HG03175 (cell line): ENCODE data around the gene SLC51B.
"Not testable (repeated sequence)": the region's sequence is repeated elsewhere in the genome, so short reads cannot be mapped to it uniquely, and the experiment has no call there.

Experiments used
- ATAC-seq: cut with Tn5 transposase; IDR thresholded peaks from one replicate; pipeline ENCODE4 v1.9.1; 2021; ENCODE audit warnings: mild to moderate bottlenecking, moderate library complexity; ENCODE audit not compliant: unreplicated experiment

Gene SLC51B

DNA sequence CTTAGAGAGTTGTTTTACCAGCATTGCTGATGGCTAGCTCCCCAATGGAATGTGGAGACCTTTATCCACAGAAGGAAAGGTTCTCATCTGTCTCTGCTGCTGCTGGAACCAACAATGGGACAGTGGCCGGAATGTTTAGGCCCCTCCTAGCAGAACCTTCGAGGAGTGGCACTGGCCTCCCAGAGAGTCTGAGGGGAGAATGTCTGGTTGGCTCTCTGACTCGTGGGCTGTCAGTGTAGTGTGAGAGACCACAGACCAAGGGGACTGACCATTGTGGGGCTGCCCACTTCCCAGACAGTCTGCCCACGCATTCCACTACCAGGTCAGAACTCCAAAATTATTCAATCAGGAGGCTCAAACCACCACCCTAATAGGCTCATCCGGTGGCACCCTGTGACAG lies 17.5 kb downstream of the SLC51B start:
- no peak for ATAC-seq

DNA sequence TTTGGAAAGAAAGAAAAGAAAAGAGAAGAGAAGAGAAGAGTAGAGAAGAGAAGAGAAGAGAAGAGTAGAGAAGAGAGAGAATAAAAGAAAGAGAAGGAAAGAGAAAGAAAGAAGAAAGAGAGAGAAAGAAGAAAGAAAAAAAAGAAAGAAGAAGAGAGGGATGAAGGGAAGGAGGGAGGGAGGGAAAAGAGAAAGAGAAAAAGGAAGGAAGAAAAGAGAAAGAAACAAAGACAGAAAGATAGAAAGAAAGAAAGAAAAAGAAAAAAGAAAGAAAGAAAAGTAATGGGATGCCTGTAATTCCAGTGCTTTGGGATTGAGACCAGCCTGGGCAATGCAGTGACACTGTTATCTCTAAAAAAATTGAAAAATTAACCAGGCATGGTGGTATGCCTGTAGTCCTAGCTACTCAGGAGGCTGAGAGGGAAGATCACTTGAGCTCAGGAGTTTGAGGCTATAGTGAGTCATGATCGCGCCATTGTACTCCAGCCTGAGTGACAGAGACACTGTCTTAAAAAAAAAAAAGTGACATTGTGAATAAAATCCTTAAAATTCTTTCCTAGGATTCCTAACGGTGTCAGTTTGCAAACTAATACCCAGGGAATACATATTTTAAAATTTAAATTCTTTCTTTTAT lies 20.9 kb downstream of the SLC51B start:
- no peak for ATAC-seq

DNA sequence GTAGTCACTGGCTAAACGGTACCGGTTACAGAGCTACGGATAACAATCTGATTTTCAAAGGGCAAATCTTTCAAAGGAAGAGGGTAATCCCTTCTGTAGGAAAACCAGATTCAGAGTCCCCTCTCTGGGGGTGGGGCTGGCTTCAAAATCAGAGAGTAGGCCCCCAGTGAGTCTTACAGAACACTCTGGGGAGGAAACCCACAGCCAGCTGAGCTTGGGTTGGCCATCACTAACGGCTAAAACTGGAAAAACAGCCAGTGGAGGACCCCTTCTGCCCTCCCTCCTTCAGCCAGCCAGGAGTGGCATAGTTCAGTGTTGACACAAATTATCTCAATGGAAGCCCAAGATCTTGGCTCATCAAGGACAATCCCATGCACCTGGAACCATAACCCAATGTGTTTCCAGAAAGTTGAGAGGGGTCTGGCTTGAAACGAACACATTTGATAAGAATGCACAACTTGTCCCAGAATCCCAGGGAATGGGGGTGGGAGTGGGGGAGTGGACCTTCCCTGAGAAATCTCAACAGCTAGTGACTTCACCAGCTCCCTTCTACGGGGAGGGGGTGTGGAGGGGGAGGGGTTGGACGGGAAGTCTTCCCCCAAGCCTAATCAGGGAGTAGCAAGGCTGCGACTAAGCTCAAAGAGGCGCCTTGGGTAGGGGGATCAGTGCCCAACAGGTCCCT lies 21.6 kb downstream of the SLC51B start:
- no peak for ATAC-seq

DNA sequence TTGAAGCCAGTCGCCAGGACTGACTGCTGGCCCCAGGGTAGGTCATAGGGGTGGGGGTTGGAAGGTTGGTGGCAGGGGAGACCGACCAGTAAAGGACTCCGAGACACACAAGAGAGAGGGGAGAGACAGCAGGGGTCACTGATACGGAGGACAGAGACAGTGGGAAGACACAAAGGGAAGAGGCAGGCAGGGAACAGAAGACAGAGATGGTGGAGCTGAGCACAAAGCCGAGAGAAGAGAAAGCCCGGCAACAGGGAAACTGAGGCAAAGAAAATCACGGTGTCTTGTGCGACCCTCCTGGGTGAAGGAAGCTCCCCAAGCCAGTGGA lies 22.1 kb downstream of the SLC51B start:
- no peak for ATAC-seq

DNA sequence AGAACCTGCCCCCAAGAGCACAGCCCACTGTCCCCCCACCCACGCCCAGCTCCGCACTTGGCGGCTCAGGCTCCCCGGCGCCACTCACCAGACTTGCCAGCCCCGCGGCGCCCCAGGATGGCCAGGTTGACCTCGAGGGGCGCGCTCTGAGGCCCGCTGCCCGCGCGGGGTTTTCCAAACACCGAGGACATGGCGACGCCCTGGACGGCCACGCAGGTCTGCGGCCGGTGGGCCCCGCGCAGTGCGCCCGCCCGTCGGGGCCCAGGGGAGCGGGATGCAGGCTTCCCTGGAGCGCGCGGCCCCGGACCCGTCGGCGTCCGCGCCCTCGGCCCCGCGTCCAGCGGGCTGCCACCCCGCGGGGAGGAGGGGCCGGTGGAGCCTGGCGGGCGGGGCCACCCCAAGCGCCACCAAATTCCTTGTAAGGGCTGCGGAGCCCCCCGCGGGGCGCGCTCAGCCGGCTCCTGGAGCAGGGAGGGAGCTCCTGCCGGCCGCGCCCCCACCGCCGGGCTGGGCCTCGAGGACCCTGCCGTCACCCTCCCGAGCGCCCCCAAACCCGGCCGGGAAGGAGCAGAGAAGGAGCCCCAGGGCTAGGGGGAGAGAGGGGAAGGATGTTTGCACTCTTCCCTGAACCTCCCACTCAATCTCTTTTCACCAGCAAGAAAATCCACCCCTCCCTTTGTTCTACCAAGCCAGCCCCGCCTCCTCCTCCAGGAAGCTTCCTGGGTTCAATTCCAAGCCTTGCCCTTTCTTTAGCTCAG lies 22.6 kb downstream of the SLC51B start, which contains the start of gene RASL12:
RASL12 (minus strand) TSS at position 347 of the 758 bp plus-strand sequence; CDS start at position 191, 156 bp downstream.
- no peak for ATAC-seq

DNA sequence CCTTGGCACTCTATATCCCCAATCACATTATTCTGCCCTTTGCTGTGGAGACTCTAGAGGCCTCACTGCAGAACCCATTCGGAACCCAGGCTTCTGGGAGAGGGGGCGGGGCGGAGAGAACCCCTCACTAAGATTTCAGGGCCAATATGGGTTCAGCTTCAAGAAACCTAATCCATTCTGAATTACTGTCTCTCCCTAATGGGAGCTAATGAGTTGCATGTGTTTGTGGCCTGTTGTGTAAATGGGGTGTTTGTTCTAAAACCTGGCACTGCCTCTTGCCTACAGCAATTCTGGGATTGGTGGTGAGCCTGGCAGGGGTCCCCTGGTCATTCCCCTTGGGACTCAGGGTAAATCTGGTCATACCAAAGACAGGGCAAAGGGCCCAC lies 23.2 kb downstream of the SLC51B start:
- no peak for ATAC-seq

DNA sequence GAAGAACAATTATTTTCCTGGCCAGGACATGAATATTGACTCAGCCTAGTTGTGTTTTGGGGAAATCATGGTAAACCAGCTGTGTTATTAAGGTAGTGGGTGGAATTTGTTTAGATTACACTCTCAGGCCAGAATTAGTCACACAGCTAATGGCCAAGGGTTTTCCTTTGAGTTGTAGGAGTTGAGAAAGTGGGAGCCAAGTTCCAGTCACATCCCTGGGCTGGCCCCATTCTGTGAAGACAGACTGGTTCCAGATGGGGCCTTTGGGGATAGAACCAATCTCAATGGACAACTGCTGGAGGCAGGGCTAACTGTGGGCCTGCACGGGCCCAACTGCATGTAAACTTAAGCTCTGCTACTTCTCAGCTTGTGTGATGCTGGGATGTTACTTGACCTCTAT lies 24.0 kb downstream of the SLC51B start:
- no peak for ATAC-seq

DNA sequence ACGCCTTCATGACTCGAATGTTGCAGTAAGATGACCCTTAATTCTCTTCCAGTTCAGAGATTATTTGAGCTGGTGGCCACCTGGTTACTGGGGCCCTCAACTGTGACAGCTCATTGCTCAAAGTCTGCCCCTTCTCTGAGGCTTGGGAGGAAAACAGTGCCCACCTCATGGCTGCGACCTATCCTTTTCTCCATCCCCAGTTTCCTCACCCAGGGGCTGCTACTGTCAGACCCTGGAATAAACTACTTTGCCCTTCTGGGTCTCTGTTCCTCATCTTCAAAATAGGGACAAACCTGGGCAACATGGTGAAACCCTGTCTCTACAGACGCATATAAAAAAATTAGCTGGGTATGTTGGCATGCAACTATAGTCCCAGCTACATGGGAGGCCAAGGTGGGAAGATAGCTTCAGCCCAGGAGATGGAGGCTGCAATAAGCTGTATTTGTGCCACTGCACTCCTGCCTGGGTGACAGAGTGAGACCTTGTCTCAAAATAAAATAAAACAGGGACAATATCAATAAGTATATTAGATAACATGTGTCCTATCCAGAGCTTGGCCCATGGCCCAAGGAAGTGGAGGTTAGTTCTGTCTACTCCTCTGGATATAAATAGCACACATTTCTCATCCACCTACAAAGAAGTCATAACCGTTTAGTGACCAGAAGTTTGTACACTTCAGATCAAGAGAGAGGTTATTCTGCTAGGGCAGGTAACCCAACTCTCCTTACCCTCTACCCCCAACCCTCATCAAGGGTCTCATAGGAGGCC lies 24.8 kb downstream of the SLC51B start:
- no peak for ATAC-seq

DNA sequence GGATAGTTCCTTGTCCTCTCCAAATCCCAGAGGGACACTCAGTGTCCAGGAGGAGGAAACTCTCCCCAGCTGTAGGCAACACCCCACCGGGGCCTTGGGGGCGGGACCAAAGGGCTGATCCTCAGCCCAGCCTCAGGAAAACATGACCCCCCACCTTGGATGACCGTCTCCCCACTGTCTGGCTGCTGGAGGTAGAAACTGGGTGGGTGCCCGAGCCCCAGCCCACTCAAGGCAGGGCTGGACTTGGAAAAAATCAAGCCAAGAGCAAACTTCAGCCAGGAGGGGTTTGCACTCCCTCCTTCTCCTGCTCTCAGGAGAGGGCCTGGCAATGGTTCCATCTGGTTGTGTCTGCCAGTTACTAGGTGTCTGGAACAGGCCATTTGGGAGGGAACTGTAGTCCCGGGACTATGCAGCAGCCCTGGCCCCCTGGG lies 26.2 kb downstream of the SLC51B start:
- no peak for ATAC-seq

DNA sequence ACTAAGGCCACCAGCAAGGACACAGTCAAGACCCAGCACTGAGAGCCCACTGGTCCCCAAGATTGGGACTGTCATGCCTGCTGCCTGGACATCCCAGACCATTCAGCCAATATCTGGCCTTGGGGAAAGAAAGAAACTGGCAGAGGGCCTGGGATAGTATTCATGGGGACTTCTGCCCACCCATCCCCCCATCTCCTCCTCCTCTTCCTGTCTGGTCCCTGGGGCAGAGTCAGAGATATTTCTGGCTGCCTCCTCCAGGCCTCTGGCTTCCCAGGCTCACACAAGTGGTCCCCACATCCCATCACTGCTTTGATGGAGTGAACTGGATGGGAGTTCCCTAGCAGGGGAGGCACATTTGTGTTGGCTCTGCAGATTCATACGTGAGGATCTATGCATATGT lies 26.8 kb downstream of the SLC51B start:
- ATAC-seq, result no peak

DNA sequence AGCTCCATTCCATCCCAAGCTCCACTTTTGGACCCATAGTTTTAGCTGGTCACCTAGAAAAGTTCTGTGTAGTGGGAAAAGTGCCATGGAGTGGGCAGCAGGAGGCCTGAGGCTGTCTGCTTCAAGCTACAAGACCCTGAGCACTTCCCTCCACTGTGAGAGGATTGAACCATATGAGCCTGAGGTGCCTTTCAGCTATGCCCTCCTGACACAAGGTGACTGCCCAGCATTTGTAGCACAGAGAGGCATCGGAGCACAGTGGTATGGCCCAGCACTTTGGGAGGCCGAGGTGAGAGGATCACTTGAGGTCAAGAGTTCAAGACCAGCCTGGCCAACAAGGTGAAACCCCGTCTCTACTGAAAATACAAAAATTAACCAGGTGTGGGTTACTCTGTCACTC lies 27.4 kb downstream of the SLC51B start:
- no peak for ATAC-seq

DNA sequence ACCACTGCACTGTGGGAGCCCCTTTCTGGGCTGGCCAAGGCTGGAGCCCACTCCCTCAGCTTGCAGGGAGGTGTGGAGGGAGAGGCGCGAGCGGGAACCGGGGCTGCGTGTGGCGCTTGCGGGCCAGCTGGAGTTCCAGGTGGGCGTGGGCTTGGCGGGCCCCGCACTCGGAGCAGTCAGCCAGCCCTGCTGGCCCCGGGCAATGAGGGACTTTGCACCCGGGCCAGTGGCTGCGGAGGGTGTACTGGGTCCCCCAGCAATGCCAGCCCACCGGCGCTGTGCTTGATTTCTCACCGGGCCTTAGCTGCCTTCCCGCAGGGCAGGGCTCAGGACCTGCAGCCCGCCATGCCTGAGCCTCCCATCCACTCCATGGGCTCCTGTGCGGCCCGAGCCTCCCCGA lies 29.8 kb downstream of the SLC51B start:
- not testable (repeated sequence) for ATAC-seq

DNA sequence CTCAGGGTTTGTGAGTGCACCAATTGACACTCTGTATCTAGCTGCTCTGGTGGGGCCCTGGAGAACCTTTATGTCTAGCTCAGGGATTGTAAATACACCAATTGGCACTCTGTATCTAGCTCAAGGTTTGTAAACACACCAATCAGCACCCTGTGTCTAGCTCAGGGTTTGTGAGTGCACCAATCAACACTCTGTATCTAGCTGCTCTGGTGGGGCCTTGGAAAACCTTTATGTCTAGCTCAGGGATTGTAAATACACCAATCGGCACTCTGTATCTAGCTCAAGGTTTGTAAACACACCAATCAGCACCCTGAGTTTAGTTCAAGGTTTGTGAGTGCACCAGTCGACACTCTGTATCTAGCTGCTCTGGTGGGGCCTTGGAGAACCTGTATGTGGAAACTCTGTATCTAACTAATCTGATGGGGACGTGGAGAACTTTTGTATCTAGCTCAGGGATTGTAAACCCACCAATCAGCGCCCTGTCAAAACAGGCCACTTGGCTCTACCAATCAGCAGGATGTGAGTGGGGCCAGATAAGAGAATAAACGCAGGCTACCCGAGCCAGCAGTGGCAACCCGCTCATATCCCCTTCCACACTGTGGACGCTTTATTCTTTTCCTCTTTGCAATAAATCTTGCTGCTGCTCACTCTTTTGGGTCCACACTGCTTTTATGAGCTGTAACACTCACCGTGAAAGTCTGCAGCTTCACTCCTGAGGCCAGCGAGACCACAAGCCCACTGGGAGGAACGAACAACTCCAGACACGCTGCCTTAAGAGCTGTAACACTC lies 30.6 kb downstream of the SLC51B start:
- not testable (repeated sequence) for ATAC-seq

DNA sequence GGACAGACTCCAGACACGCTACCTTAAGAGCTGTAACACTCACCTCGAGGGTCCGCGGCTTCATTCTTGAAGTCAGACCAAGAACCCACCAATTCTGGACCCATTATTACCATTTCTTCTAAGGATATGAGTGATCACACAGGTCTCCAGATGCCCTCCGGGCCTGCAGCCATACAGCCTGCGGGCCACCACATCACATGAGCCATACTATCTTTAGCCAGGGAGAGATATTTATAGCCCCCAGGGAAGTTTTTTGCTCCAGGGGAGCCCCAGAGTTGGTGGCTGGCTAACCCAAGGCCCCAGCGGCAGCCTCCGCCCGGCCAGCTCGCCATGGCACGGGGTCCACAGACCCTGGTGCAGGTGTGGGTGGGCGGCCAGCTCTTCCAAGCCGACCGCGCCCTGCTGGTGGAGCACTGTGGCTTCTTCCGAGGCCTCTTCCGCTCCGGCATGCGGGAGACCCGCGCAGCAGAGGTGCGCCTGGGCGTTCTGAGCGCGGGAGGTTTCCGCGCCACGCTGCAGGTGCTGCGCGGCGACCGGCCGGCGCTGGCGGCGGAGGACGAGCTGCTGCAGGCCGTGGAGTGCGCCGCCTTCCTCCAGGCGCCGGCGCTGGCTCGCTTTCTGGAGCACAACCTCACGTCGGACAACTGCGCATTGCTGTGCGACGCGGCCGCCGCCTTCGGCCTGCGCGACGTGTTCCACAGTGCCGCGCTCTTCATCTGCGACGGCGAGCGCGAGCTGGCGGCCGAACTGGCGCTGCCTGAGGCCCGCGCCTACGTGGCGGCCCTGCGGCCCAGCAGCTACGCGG lies 31.5 kb downstream of the SLC51B start, which contains the start of gene KBTBD13:
KBTBD13 (plus strand) TSS at position 261 of the 805 bp plus-strand sequence; CDS start at position 331, 70 bp downstream.
- no peak for ATAC-seq

DNA sequence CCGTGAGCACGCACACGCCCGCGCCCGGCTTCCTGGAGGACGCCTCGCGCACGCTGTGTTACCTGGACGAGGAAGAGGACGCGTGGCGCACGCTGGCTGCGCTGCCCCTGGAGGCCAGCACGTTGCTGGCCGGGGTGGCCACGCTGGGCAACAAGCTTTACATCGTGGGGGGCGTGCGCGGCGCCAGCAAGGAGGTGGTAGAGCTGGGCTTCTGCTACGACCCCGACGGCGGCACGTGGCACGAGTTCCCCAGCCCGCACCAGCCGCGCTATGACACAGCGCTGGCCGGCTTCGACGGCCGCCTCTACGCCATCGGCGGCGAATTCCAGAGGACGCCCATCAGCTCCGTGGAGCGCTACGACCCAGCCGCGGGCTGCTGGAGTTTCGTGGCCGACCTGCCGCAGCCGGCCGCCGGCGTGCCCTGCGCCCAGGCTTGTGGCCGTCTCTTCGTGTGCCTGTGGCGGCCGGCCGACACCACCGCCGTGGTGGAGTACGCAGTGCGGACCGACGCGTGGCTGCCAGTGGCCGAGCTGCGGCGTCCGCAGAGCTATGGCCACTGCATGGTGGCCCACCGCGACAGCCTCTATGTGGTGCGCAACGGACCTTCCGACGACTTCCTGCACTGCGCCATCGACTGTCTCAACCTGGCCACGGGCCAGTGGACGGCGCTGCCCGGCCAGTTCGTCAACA lies 32.2 kb downstream of the SLC51B start:
- no peak for ATAC-seq

DNA sequence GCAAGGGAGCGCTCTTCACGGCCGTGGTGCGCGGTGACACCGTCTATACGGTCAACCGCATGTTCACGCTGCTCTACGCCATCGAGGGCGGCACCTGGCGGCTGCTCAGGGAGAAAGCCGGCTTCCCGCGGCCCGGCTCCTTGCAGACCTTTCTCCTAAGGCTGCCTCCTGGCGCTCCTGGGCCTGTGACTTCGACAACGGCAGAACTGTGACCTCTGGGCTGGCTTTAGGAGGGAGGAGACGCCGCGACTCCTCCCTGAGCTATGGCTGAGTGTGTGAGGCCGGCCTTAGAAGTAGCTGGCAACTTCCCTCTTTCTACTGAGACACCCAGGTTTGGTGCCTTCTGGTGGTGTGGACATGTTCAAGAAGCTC lies 32.8 kb downstream of the SLC51B start:
- no peak for ATAC-seq

DNA sequence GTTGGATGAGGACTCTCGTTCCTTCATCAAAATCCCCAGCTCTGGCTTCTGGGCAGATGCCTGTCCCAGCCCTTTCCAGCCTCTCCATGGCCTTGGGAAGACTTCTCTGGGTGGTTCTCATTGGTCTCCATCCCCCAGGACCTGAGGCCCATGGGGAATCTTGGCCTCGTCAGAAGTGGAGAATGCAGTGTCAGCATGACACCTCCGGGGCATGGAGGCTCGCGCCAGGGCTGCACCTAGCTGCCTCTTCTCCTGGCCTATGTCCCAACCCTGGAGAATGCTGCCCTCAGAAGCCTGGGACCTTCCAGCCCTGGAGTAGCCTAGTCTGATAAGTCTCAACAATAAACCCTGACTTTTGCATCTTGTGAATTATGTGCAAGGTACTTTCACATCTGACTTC lies 34.4 kb downstream of the SLC51B start:
- no peak for ATAC-seq

DNA sequence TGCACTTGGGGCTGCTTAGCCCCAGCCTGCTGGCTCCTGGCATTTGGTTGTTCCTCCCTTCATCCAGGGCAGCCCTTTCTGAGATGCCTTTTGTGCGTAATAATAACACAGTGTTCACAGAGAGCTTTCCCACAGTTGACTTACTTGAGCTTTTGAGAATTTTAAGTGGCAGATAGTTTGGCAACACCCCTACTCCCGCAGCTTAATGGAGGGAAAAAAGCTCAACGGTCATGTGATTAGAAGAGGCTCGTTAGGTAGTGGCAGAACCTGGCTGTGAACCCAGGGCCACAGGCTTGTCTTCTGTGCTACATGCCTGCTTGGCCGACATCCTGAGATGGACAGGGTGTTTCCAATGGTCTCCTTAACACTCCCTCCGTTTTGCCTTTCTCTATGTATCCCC lies 36.1 kb downstream of the SLC51B start:
- ATAC-seq, result no peak

DNA sequence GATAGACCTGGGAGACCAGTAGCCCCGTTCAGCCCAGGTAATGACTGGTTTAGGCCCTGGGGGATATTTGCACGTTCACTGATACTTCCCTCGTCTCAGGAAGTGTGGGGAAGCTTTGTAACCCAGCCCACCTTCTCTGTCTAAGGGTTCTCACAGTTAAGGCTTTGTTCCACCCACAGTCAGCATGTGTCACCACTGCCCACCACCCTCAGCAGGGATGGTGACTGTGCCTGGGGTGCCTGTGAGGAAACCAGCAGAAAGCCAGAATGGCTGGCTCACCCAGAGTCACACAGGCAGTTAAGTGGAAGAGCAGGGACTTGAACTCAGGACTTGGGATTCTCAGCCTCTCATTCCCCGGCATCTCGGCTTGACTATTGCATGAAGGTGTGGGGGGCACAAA lies 36.6 kb downstream of the SLC51B start:
- ATAC-seq, result no peak
